Panc1 (cell line): Measurements from ENCODE around the gene UNC13B.
"Not testable (repeated sequence)": the region's sequence is repeated elsewhere in the genome, so short reads cannot be mapped to it uniquely, and the experiment has no call there.

ENCODE experiments used
- CTCF ChIP-seq: fragments of 450-650 bp; IDR thresholded peaks from 2 replicates; pipeline ENCODE4 v1.5.1; 2017; ENCODE audit warnings: mild to moderate bottlenecking
- POLR2AphosphoS5 ChIP-seq: IDR thresholded peaks from 2 replicates; pipeline ENCODE4 v1.6.1; 2012; ENCODE audit warnings: mild to moderate bottlenecking, low read depth, low read length, moderate library complexity

GRCh38 chr9:35182996-35183754 lies 21.4 kb downstream of the UNC13B start:
- not testable (repeated sequence) for TF ChIP-seq CTCF, POLR2AphosphoS5
